Cardiac fibroblast (primary cell): ENCODE results near the gene KRTAP5-6.

Experiments
- DNase-seq, 2 donors: peaks; one replicate each; pipeline versions ENCODE4 v3.0.0 to v3.0.0-alpha.2; 2010; ENCODE audit warnings: low read depth in 2 of 2
- H3K4me3 ChIP-seq, 2 donors: replicated peaks in 1 of 2; 1 replicate in 1 of 2; 2 replicates in 1 of 2; pipeline ENCODE4 v1.5.1; 2011; ENCODE audit warnings: low read depth in 2 of 2, low read length in 2 of 2, mild to moderate bottlenecking in 2 of 2, moderate library complexity in 1 of 2
- TF ChIP-seq, protein P1 (sequence below): IDR thresholded peaks from one replicate; pipeline ENCODE4 v1.5.1; 2011; ENCODE audit warnings: low read depth, mild to moderate bottlenecking, low read length, inconsistent platforms

The KRTAP5-6 gene

DNA sequence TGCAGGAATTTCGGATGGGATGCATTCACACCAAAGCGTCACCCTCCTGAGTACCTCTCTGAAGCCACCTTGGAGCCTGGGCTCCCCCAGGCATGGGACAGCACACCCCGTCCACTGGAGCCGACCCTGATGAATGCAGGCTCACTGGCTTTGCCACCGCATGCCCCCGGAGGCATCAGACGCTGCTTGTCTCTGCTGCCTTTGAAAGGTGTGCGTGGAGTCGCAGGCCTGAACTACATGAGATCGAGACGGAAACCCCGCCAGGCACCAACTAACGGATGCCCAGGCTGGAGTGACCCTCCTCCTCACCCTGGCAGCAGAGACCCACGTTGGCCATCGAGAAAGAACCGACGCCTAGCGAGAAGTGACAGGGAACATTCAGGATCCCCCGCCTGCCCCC lies 45.0 kb upstream of the KRTAP5-6 start:
- TF ChIP-seq, protein P1, sequence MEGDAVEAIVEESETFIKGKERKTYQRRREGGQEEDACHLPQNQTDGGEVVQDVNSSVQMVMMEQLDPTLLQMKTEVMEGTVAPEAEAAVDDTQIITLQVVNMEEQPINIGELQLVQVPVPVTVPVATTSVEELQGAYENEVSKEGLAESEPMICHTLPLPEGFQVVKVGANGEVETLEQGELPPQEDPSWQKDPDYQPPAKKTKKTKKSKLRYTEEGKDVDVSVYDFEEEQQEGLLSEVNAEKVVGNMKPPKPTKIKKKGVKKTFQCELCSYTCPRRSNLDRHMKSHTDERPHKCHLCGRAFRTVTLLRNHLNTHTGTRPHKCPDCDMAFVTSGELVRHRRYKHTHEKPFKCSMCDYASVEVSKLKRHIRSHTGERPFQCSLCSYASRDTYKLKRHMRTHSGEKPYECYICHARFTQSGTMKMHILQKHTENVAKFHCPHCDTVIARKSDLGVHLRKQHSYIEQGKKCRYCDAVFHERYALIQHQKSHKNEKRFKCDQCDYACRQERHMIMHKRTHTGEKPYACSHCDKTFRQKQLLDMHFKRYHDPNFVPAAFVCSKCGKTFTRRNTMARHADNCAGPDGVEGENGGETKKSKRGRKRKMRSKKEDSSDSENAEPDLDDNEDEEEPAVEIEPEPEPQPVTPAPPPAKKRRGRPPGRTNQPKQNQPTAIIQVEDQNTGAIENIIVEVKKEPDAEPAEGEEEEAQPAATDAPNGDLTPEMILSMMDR = no peak
- no peak overlapping the region for H3K4me3 ChIP-seq
- no peak for DNase-seq

DNA sequence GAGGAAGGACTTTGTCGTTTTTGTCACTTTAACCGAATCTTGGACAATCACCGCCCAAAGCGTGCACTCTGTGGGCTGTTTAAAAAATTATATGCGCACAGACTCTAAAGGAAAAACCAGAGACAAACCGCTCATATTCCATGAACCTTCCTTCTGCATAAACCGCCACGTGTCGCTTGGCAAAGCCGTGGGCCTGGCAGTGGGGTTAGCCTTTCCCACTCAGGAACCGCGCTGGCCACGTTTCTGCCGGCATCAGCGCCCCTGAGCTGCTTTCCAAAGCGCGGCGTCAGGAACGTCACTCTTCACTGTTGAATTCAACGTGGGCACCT lies 44.6 kb upstream of the KRTAP5-6 start:
- H3K4me3 ChIP-seq = no peak overlapping the region
- no peak for DNase-seq
- TF ChIP-seq, protein P1 = no peak

DNA sequence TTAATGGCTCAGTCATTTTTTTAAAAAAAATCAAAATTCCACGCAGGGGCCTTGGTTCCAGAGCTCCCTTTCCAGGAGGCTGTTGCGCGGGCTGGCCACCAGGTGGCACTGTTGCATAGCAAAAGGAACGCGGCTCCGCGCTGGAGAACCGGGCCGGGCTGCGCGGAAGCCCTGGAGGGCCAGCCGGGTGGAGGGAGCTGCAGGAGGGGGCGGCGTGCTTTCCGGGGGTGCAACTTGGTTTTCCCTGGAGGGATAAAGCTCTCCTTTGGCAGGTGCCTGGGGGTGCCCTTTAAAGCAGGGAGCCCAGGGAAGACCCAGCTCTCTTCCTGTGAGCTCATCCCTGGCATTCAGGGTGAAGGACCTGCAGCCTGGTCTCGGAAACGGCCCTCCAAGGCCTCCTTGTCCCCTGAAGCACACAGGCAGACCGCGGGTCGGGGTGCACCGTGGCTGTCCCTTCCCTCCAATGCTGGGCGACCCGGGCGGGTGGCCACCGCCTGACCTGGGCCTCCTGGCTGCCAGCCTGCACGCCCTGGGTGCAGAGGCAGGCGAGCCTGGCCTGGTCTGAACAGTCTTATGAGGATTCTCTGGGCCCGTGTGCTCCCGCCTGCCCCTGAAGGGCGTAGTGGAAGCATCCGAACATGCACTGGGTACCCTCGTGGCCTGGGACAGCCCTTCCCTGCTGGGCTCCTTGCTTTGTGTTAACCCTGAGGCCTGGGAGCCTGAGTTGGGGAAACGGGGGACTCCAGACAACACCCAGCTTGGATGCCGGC lies 44.0 kb upstream of the KRTAP5-6 start:
- peak; percentile 57 to 62 for DNase-seq
- H3K4me3 ChIP-seq = no peak overlapping the region

DNA sequence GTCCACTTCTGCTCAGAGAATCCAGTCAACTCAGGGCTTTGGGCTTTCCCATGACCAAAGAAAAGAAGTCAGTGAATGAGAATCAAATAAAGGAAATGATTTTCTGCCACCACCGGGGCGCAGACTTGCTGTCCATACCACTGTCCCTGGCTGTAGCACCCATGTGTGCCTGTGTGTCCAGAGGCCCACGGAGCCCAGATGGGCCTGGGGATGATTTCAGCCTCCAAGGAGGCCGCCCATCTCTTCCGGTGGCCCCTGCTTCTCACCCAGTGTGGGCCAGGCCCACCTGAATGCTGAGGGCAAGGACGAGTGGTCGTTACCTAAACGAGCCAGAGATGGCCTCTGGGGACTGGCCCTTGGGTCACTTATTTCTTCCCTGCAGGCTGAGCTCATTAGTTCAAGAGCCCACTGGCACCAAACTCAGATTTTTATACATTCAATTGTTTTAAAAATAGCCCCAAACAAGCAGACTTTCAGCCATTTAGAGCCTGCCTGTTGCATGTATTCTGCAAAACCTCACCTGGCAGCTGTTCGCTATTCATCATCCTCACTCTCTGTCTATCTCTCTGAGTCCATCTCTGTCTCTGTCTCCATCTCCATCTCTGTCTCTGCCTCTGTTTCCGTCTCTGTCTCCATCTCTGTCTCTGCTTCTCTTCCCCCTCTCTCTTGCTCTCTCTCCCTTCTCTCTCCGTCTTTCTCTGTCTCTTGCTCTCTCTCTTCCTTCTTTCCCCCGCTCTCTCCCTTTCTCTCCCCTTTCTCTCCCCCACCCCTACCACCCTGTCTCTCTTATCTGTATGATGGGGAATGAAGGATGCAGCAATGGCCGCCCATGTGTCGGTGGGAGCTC lies 43.2 kb upstream of the KRTAP5-6 start:
- TF ChIP-seq, protein P1 = no peak
- no peak for DNase-seq
- no peak overlapping the region for H3K4me3 ChIP-seq

More for the DNA sequence above, 44.0 kb upstream of the KRTAP5-6 start:
- TF ChIP-seq, protein P1 = peak; percentile 94

DNA sequence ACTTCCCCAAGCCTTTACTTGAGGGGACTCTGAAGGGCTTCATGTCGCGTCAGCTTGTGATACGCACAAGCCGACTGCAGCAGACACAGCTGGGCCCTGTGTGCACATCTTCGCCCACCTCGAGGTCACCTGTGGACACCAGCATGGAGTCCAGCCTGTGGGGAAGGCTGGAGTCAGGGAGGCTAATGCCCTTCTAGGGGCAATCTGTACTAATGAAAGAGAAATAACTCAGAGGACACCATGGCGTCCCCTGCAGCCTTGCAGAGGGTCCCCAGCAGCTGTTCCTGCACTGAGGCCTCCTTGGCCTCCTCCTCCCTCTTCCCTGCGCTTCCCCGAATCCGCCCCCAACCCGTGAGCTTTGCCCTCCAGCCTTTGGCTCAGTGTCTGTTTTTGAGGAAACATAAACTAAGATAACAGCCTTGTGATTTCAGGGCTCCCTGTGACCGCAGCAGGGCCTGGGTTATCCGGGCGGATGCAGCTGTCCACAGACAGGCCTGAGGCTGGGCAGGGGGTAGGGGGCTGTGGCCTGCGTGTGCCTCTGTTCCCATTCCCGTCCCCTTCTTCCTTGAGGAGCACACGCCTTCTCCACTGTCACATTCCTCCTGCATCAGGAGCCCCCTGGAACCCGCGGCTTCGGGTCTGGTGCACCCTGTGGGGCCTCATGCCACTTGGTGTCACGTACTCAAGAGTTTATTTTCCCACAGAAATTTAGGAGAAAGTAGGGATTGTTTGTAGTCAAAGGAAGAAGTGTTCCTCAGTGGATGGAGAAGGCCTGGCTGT lies 42.4 kb upstream of the KRTAP5-6 start:
- no peak overlapping the region for H3K4me3 ChIP-seq
- TF ChIP-seq, protein P1 = no peak
- DNase-seq = no peak

DNA sequence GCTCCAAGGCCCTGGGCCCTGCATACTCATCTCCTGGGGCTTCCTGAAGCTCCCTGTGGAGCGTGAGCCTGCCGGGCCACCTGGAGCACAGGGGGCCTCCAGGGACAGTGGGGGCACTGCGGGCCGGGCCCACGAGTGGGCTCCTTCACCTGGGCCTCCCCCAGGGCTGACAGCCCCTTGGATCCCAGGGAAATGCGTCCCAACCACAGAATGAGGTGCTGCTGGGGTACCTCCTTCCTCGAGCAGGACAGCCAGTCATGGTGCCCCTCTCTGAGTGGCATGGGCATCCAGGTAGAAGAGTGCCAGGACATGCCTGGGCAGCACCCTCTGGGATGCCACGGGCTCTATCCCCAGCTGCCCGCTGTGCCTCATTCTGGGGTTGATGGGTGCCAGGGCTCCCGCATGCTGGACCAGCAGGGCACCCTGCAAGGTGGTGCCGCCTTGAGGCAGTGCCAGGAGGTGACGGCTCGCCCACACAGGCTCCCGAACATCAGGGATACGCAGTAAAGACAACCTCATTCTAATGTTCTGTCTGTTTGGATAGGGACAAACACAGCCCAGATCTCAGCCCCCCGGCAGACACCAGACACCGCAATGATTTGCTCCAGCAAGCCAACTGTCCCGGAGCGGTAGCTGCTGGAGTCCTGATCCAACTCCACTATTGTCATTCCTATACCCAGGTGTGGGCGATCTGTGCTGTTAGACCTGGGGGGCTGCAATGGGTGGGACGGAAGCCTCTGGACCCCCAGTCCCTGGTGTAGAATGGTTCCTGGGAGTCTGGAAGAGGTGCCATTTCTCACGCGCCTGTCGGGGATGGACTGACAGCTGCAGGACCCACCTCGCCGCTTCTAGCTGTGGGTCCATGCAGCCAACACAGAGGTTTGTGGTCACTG lies 41.6 kb upstream of the KRTAP5-6 start:
- no peak overlapping the region for H3K4me3 ChIP-seq
- TF ChIP-seq, protein P1 = no peak
- DNase-seq = no peak
